ENCODE results near the gene CABLES1. TPM values are rescaled to one million over a fixed set of nuclear protein-coding genes. Genes with fewer than 3 reads are reported as not detected.

Gene CABLES1
- polyA plus RNA-seq, 1 of the 3 experiments (the other 2 are of a cell fraction) = 2.2 TPM

DNA sequence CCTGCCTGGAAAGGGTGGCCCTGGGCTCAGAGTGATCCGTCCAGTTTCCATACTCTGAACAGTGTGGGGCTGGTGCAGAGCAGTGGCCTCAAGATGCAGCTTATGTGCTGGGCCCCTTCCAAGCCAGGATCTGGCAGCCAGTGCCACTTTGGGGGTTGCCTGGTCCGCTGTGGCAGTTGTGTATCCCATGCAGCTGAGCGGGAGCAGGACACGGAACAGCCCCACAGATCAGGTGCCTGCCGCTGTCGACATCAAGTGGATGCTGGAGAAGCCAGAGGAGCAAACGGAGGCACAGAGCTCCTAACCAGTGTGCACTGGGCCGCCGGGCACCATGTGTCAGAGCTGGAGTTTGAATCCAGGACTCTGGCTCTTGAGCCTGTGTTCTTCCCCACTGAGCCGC is 112.0 kb downstream of the CABLES1 start:
- Histone ChIP-seq H2AFZ (ENCODE audit: low read depth) (no peak overlapping the region), H3K27ac (ENCODE audit: low read depth in 2 of 2, low read length in 1 of 2) (no peak overlapping the region), H3K27me3 (ENCODE audit: insufficient read depth) (no peaks in the 10 kb centered on the region), H3F3A (replicated peaks; ENCODE audit: insufficient read depth) (no peaks in the 10 kb centered on the region), H3K36me3 (replicated peaks in 1 of 2; ENCODE audit: control insufficient read depth in 1 of 2, insufficient read depth in 2 of 2, low read length in 1 of 2) (no peaks in the 10 kb centered on the region), H3K4me3 (ENCODE audit: low read depth in 2 of 2, low read length in 1 of 2) (no peak overlapping the region), H3K9ac (no peak overlapping the region), H3K4me1 (ENCODE audit: control insufficient read depth in 1 of 2, insufficient read depth in 2 of 2, low read depth in 1 of 2, low read length in 1 of 2) (peaks cover 0 to 15% of the 10 kb centered on the region in 2 experiments; a peak in 1 of 4 replicates), H3K9me3 (no peaks in the 10 kb centered on the region), H3K9me2 (no peaks in the 10 kb centered on the region), H4K20me1 (ENCODE audit: insufficient read depth) (no peaks in the 10 kb centered on the region), H3K79me2 (ENCODE audit: insufficient read depth) (no peaks in the 10 kb centered on the region), H3K4me2 (no peak overlapping the region)
- TF ChIP-seq GATA2 (CRISPR knock-in tag; IDR thresholded peaks at IDR 0.05) (no peak), SIN3A (IDR thresholded peaks at IDR 0.05; ENCODE audit: borderline replicate concordance, low read depth, low read length) (no peak), RAD21 (IDR thresholded peaks at IDR 0.05; ENCODE audit: low read length) (no peak), TEAD4 (IDR thresholded peaks at IDR 0.05; ENCODE audit: borderline replicate concordance, insufficient read depth) (no peak), POLR2AphosphoS5 (IDR thresholded peaks at IDR 0.05; ENCODE audit: low read depth, low read length) (no peak), SMC3 (IDR thresholded peaks at IDR 0.05; ENCODE audit: low read depth, low read length) (no peak), MXI1 (IDR thresholded peaks at IDR 0.05; ENCODE audit: low read depth, low read length) (no peak), RCOR1 (IDR thresholded peaks at IDR 0.05; ENCODE audit: low read length) (no peak), FOXM1 (IDR thresholded peaks at IDR 0.05; ENCODE audit: low read depth) (no peak), TAF1 (IDR thresholded peaks at IDR 0.05; ENCODE audit: borderline replicate concordance, low read depth, low read length) (no peak)
- TF ChIP-seq, protein P1, sequence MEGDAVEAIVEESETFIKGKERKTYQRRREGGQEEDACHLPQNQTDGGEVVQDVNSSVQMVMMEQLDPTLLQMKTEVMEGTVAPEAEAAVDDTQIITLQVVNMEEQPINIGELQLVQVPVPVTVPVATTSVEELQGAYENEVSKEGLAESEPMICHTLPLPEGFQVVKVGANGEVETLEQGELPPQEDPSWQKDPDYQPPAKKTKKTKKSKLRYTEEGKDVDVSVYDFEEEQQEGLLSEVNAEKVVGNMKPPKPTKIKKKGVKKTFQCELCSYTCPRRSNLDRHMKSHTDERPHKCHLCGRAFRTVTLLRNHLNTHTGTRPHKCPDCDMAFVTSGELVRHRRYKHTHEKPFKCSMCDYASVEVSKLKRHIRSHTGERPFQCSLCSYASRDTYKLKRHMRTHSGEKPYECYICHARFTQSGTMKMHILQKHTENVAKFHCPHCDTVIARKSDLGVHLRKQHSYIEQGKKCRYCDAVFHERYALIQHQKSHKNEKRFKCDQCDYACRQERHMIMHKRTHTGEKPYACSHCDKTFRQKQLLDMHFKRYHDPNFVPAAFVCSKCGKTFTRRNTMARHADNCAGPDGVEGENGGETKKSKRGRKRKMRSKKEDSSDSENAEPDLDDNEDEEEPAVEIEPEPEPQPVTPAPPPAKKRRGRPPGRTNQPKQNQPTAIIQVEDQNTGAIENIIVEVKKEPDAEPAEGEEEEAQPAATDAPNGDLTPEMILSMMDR (IDR thresholded peaks at IDR 0.05) = no peak
- TF ChIP-seq, protein P2, sequence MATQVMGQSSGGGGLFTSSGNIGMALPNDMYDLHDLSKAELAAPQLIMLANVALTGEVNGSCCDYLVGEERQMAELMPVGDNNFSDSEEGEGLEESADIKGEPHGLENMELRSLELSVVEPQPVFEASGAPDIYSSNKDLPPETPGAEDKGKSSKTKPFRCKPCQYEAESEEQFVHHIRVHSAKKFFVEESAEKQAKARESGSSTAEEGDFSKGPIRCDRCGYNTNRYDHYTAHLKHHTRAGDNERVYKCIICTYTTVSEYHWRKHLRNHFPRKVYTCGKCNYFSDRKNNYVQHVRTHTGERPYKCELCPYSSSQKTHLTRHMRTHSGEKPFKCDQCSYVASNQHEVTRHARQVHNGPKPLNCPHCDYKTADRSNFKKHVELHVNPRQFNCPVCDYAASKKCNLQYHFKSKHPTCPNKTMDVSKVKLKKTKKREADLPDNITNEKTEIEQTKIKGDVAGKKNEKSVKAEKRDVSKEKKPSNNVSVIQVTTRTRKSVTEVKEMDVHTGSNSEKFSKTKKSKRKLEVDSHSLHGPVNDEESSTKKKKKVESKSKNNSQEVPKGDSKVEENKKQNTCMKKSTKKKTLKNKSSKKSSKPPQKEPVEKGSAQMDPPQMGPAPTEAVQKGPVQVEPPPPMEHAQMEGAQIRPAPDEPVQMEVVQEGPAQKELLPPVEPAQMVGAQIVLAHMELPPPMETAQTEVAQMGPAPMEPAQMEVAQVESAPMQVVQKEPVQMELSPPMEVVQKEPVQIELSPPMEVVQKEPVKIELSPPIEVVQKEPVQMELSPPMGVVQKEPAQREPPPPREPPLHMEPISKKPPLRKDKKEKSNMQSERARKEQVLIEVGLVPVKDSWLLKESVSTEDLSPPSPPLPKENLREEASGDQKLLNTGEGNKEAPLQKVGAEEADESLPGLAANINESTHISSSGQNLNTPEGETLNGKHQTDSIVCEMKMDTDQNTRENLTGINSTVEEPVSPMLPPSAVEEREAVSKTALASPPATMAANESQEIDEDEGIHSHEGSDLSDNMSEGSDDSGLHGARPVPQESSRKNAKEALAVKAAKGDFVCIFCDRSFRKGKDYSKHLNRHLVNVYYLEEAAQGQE (IDR thresholded peaks at IDR 0.05; ENCODE audit: low read depth, low read length) = no peak
- TF ChIP-seq, protein P3, sequence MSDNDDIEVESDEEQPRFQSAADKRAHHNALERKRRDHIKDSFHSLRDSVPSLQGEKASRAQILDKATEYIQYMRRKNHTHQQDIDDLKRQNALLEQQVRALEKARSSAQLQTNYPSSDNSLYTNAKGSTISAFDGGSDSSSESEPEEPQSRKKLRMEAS (IDR thresholded peaks at IDR 0.05; ENCODE audit: low read depth) = no peak
- DNase-seq = no peak
- WGBS (ENCODE audit: low lambda C conversion rate) = 92% methylated on average over 9 of the region's 10 CpGs
- POLR2A ChIA-PET = no interaction called here
- CTCF ChIA-PET = no interaction called here
